ENCODE data around the gene ZIC1. TPM values are rescaled to one million over a fixed set of nuclear protein-coding genes. Genes with fewer than 3 reads are reported as not detected.
A peak's percentile ranks its signal among the peaks of the same experiment; 100 is the strongest.

ZIC1 gene
- polyA plus RNA-seq, 3 donors from 2014 or later, result not detected

- H3K4me1 Mint-ChIP-seq, result peaks cover 5 to 11% of the 10 kb centered on the region in 2 donors
- DNase-seq, result no peak
- H3K27me3 Mint-ChIP-seq (ENCODE audit: low read depth in 3 of 3), result peaks cover 30 to 53% (median 42%) of the 10 kb centered on the region in 3 donors
- peaks cover 13 to 72% (median 40%) of the 10 kb centered on the region in 6 donors for H3K9me3 Mint-ChIP-seq
- H3K4me3 Mint-ChIP-seq, result no peak overlapping the region
- H3K36me3 Mint-ChIP-seq, result peaks cover 0 to 7% (median 6%) of the 10 kb centered on the region in 3 donors
- H3K27ac Mint-ChIP-seq, result no peak overlapping the region
Measured at GRCh38 chr3:147404800-147405230, 4.3 kb upstream of the ZIC1 start.

- no peak overlapping the region for H3K4me3 Mint-ChIP-seq
- H3K9me3 Mint-ChIP-seq, result peaks cover 13 to 71% (median 39%) of the 10 kb centered on the region in 6 donors
- peaks cover 30 to 52% (median 43%) of the 10 kb centered on the region in 3 donors for H3K27me3 Mint-ChIP-seq (ENCODE audit: low read depth in 3 of 3)
- peaks cover 5 to 11% of the 10 kb centered on the region in 2 donors for H3K4me1 Mint-ChIP-seq
- no peak for DNase-seq
- H3K27ac Mint-ChIP-seq, result no peak overlapping the region
- peaks cover 0 to 7% (median 6%) of the 10 kb centered on the region in 3 donors for H3K36me3 Mint-ChIP-seq
Measured at GRCh38 chr3:147405231-147406027, 3.7 kb upstream of the ZIC1 start.

GRCh38 chr3:147406028-147406931 lies 2.9 kb upstream of the ZIC1 start, which contains the start of gene ZIC4:
Gene ZIC4 (minus strand): TSS chr3:147406543. CDS start chr3:147402797, 3,746 bp downstream.
- Mint-ChIP-seq H3K9me3 (peaks cover 14 to 70% (median 41%) of the 10 kb centered on the region in 6 donors), H3K4me3 (peak within 1 kb of the TSS in 1 of 5 donors; percentile 17)
- no peak for DNase-seq

GRCh38 chr3:147407114-147407497 lies 2.1 kb upstream of the ZIC1 start:
- Mint-ChIP-seq H3K27me3 (ENCODE audit: low read depth in 3 of 3) (peaks cover 40 to 59% (median 55%) of the 10 kb centered on the region in 3 donors), H3K4me3 (peak overlapping the region in 1 of 5 donors; percentile 17), H3K27ac (no peak overlapping the region), H3K9me3 (peaks cover 19 to 68% (median 45%) of the 10 kb centered on the region in 6 donors), H3K4me1 (peaks cover 15 to 23% of the 10 kb centered on the region in 2 donors), H3K36me3 (peaks cover 4 to 12% (median 11%) of the 10 kb centered on the region in 3 donors)
- no peak for DNase-seq

More at GRCh38 chr3:147406028-147406931, 2.9 kb upstream of the ZIC1 start, which contains the start of gene ZIC4:
- no peak within 1 kb of the TSS for H3K27ac Mint-ChIP-seq
- H3K27me3 Mint-ChIP-seq (ENCODE audit: low read depth in 3 of 3), result peaks cover 35 to 54% (median 48%) of the 10 kb centered on the region in 3 donors
- peaks cover 1 to 8% (median 7%) of the 10 kb centered on the region in 3 donors for H3K36me3 Mint-ChIP-seq
- H3K4me1 Mint-ChIP-seq, result peaks cover 12 to 18% of the 10 kb centered on the region in 2 donors

- DNase-seq, result no peak
- Mint-ChIP-seq H3K36me3 (peaks cover 4 to 12% (median 11%) of the 10 kb centered on the region in 3 donors), H3K9me3 (peaks cover 24 to 67% (median 41%) of the 10 kb centered on the region in 6 donors), H3K4me3 (peak overlapping the region in 1 of 5 donors; percentile 59), H3K27me3 (ENCODE audit: low read depth in 3 of 3) (peaks cover 41 to 62% (median 57%) of the 10 kb centered on the region in 3 donors), H3K27ac (no peak overlapping the region), H3K4me1 (peaks cover 15 to 23% of the 10 kb centered on the region in 2 donors)
Measured at GRCh38 chr3:147407498-147408187, 1.5 kb upstream of the ZIC1 start.

- peaks cover 18 to 28% of the 10 kb centered on the region in 2 donors for H3K4me1 Mint-ChIP-seq
- DNase-seq, result no peak
- H3K27ac Mint-ChIP-seq, result no peak overlapping the region
- H3K27me3 Mint-ChIP-seq (ENCODE audit: low read depth in 3 of 3), result peaks cover 47 to 68% (median 64%) of the 10 kb centered on the region in 3 donors
- peaks cover 4 to 13% (median 12%) of the 10 kb centered on the region in 3 donors for H3K36me3 Mint-ChIP-seq
- H3K9me3 Mint-ChIP-seq, result peaks cover 25 to 66% (median 41%) of the 10 kb centered on the region in 6 donors
- H3K4me3 Mint-ChIP-seq, result peak overlapping the region in 4 of 5 donors; percentile 4 to 59 (median 22)
Measured at GRCh38 chr3:147408188-147409100, 721 bp upstream of the ZIC1 start.

- H3K36me3 Mint-ChIP-seq, result peaks cover 4 to 15% (median 12%) of the 10 kb centered on the region in 3 donors
- H3K4me3 Mint-ChIP-seq, result no peak overlapping the region
- peaks cover 51 to 70% (median 68%) of the 10 kb centered on the region in 3 donors for H3K27me3 Mint-ChIP-seq (ENCODE audit: low read depth in 3 of 3)
- DNase-seq, result no peak
- H3K27ac Mint-ChIP-seq, result no peak overlapping the region
- H3K9me3 Mint-ChIP-seq, result peaks cover 26 to 71% (median 41%) of the 10 kb centered on the region in 6 donors
- peaks cover 20 to 40% of the 10 kb centered on the region in 2 donors for H3K4me1 Mint-ChIP-seq
Measured at GRCh38 chr3:147410116-147410525, 956 bp downstream of the ZIC1 start.

- H3K4me3 Mint-ChIP-seq, result peak overlapping the region; percentile 5 to 74 (median 59)
- H3K4me1 Mint-ChIP-seq, result peaks cover 20 to 40% of the 10 kb centered on the region in 2 donors
- no peak for DNase-seq
- no peak overlapping the region for H3K27ac Mint-ChIP-seq
- H3K27me3 Mint-ChIP-seq (ENCODE audit: low read depth in 3 of 3), result peaks cover 48 to 70% (median 69%) of the 10 kb centered on the region in 3 donors
- peaks cover 26 to 74% (median 42%) of the 10 kb centered on the region in 6 donors for H3K9me3 Mint-ChIP-seq
- H3K36me3 Mint-ChIP-seq, result peaks cover 4 to 19% (median 12%) of the 10 kb centered on the region in 3 donors
Measured at GRCh38 chr3:147410526-147411237, 1.5 kb downstream of the ZIC1 start.

GRCh38 chr3:147411238-147411814 lies 2.2 kb downstream of the ZIC1 start:
- Mint-ChIP-seq H3K4me1 (peaks cover 20 to 40% of the 10 kb centered on the region in 2 donors), H3K27ac (peak overlapping the region in 1 of 6 donors; percentile 75), H3K36me3 (peaks cover 4 to 18% (median 12%) of the 10 kb centered on the region in 3 donors), H3K9me3 (peaks cover 26 to 76% (median 41%) of the 10 kb centered on the region in 6 donors), H3K4me3 (peak overlapping the region; percentile 5 to 74 (median 59)), H3K27me3 (ENCODE audit: low read depth in 3 of 3) (peaks cover 53 to 70% (median 66%) of the 10 kb centered on the region in 3 donors)
- no peak for DNase-seq

GRCh38 chr3:147411815-147412241 lies 2.7 kb downstream of the ZIC1 start:
- Mint-ChIP-seq H3K4me3 (peak overlapping the region in 3 of 5 donors; percentile 5 to 74 (median 59)), H3K27ac (peak overlapping the region in 1 of 6 donors; percentile 75), H3K4me1 (peaks cover 20 to 40% of the 10 kb centered on the region in 2 donors)

More at GRCh38 chr3:147411815-147412241, 2.7 kb downstream of the ZIC1 start:
- no peak for DNase-seq
- Mint-ChIP-seq H3K9me3 (peaks cover 26 to 71% (median 39%) of the 10 kb centered on the region in 6 donors), H3K36me3 (peaks cover 4 to 13% (median 12%) of the 10 kb centered on the region in 3 donors), H3K27me3 (ENCODE audit: low read depth in 3 of 3) (peaks cover 51 to 66% (median 66%) of the 10 kb centered on the region in 3 donors)

Measured in immature natural killer cell (primary cell).